HepG2 (cell line): Measurements from ENCODE around the gene RBMS2. TPM values are rescaled to one million over a fixed set of nuclear protein-coding genes. Genes with fewer than 3 reads are reported as not detected.

Source experiments
- ATAC-seq: fragments of 200-7000 bp; cut with Tn5 transposase; 3 replicates; pipeline ENCODE4 v1.9.1; 2020; ENCODE audit warnings: mild to moderate bottlenecking, moderate library complexity
- BruUV-seq: library from RNA; stranded (reverse); fragments of 400-500 nt; replicated peaks from 2 replicates; lab custom pipeline; 2021; lab: Mats Ljungman, UMichigan
- CTCF ChIA-PET: fragments of 300-600 bp; formaldehyde crosslinking; extraction: SDS; loops from one replicate; lab custom pipeline; 2021; ENCODE audit warnings: low total read pairs, inconsistent platforms, low intra/inter-chr PET ratio; lab: Yijun Ruan, JAX
- POLR2A ChIA-PET: fragments of 350-600 bp; sonication (Branson Sonifier 250); formaldehyde crosslinking; loops from one replicate; lab custom pipeline; 2020; ENCODE audit warnings: antibody characterized with exemption, inconsistent platforms; lab: Yijun Ruan, JAX
- DNase-seq: peaks from one replicate; pipeline ENCODE4 v3.0.0-alpha.2; 2015; ENCODE audit warnings: low spot score
- FAIRE-seq: peaks from 3 replicates; lab custom pipeline; 2011; peaks lifted over from hg19 to GRCh38; lab: Jason Lieb, UNC
- H2AFZ ChIP-seq: one replicate; pipeline ENCODE4 v1.6.1; 2011; ENCODE audit warnings: low read length, inconsistent platforms
- H3K27ac ChIP-seq: fragments of 300-600 bp; 3 replicates; pipeline ENCODE4 v1.8.0; 2011; ENCODE audit warnings: mixed run types, mild to moderate bottlenecking, mixed read lengths, low read length, inconsistent platforms; ENCODE audit not compliant: insufficient read depth; ENCODE audit errors: extremely low read length
- H3K27me3 ChIP-seq, 2 experiments: fragments of 200-600 bp in 1 of 2; 2 replicates in 1 of 2; 3 replicates in 1 of 2; pipeline versions ENCODE4 v1.6.0 to v1.8.0; 2011; ENCODE audit warnings: low read length in 2 of 2, mild to moderate bottlenecking in 2 of 2, moderate library complexity in 2 of 2, inconsistent platforms in 1 of 2; ENCODE audit not compliant: insufficient read depth in 2 of 2, control insufficient read depth in 1 of 2
- H3K36me3 ChIP-seq, 2 experiments: fragments of 200-600 bp in 1 of 2; replicated peaks in 1 of 2; 2 replicates in 1 of 2; 3 replicates in 1 of 2; pipeline versions ENCODE4 v1.5.1 to v1.8.0; 2011; ENCODE audit warnings: low read length in 2 of 2, inconsistent platforms in 1 of 2; ENCODE audit not compliant: insufficient read depth in 2 of 2, control insufficient read depth in 1 of 2
- H3K4me1 ChIP-seq: 2 replicates; pipeline ENCODE4 v1.5.1; 2012; ENCODE audit warnings: low read length, inconsistent platforms; ENCODE audit not compliant: insufficient read depth
- H3K4me2 ChIP-seq: 2 replicates; pipeline ENCODE4 v1.6.0; 2011; ENCODE audit warnings: low read depth, low read length, inconsistent platforms
- H3K4me3 ChIP-seq, 3 experiments: fragments of 200-600 bp in 1 of 3; sonication (generic), shearing (Covaris generic) in 1 of 3; replicated peaks in 1 of 3; 2 replicates each; pipeline ENCODE4 v1.5.1; 2011 to 2016; ENCODE audit warnings: low read length in 3 of 3, inconsistent platforms in 2 of 3, low read depth in 2 of 3, mild to moderate bottlenecking in 2 of 3, control low read depth in 1 of 3, mixed read lengths in 1 of 3; ENCODE audit not compliant: insufficient read depth in 1 of 3
- H3K79me2 ChIP-seq: one replicate; pipeline ENCODE4 v1.6.1; 2011; ENCODE audit warnings: low read length, inconsistent platforms; ENCODE audit not compliant: insufficient read depth
- H3K9ac ChIP-seq: 2 replicates; pipeline ENCODE4 v1.6.0; 2011; ENCODE audit warnings: mild to moderate bottlenecking, low read depth, low read length, inconsistent platforms; ENCODE audit not compliant: insufficient read depth
- H3K9me3 ChIP-seq: 2 replicates; pipeline ENCODE4 v1.5.1; 2012; ENCODE audit warnings: mild to moderate bottlenecking, low read length
- H4K20me1 ChIP-seq: 2 replicates; pipeline ENCODE4 v1.6.0; 2011; ENCODE audit warnings: inconsistent platforms, mild to moderate bottlenecking, low read length, moderate library complexity; ENCODE audit not compliant: insufficient read depth
- FOXJ3 ChIP-seq: sonication (generic); formaldehyde crosslinking; IDR thresholded peaks from 2 replicates; pipeline ENCODE4 v1.4.0; 2020; ENCODE audit warnings: missing genetic modification reagents, mild to moderate bottlenecking, borderline replicate concordance
- KDM5B ChIP-seq: sonication (generic); formaldehyde crosslinking; IDR thresholded peaks from 2 replicates; pipeline ENCODE4 v1.4.0; 2020; ENCODE audit warnings: missing genetic modification reagents, mild to moderate bottlenecking, borderline replicate concordance
- MTA1 ChIP-seq: sonication (generic); formaldehyde crosslinking; IDR thresholded peaks from 2 replicates; pipeline ENCODE4 v1.4.0; 2020; ENCODE audit warnings: missing genetic modification reagents, mild to moderate bottlenecking, borderline replicate concordance
- PRDM4 ChIP-seq: sonication (generic); formaldehyde crosslinking; IDR thresholded peaks from 2 replicates; pipeline ENCODE4 v1.9.0; 2021; ENCODE audit warnings: missing genetic modification reagents, borderline replicate concordance
- ZNF333 ChIP-seq: sonication (generic); formaldehyde crosslinking; IDR thresholded peaks from 2 replicates; pipeline ENCODE4 v1.4.0; 2020; ENCODE audit warnings: mild to moderate bottlenecking, missing genetic modification reagents, borderline replicate concordance
- ZNF362 ChIP-seq: sonication (generic); formaldehyde crosslinking; IDR thresholded peaks from 2 replicates; pipeline ENCODE4 v1.4.0; 2020; ENCODE audit warnings: missing genetic modification reagents, mild to moderate bottlenecking, borderline replicate concordance
- ZNF430 ChIP-seq: sonication (generic); formaldehyde crosslinking; IDR thresholded peaks from 2 replicates; pipeline ENCODE4 v1.9.0; 2021; ENCODE audit warnings: mild to moderate bottlenecking, missing genetic modification reagents
- ZNF530 ChIP-seq: sonication (generic); formaldehyde crosslinking; IDR thresholded peaks from 2 replicates; pipeline ENCODE4 v1.5.0; 2020; ENCODE audit warnings: low read depth, mild to moderate bottlenecking, missing genetic modification reagents
- WGBS: methylation state at CpG from one replicate; pipeline ENCODE4 v1.1.6; 2017; ENCODE audit warnings: low lambda C conversion rate; 5-methylcytosine and 5-hydroxymethylcytosine counted together
- in situ Hi-C: cut with HindIII; loops from 2 replicates; pipeline ENCODE4 v1.10.0; 2017; ENCODE audit warnings: low pct_unique_long_range_greater_than_20kb; ENCODE audit not compliant: extremely low pct_ligation_motif_present
- intact Hi-C: fragments of 100-400 bp; cut with micrococcal nuclease; formaldehyde crosslinking; loops from one replicate; pipeline ENCODE4 v1.10.0; 2022; ENCODE audit not compliant: unreplicated experiment
- polyA plus RNA-seq, 8 experiments: library from polyadenylated mRNA; depleted of rRNA in 3 of 8; stranded (reverse) in 7 of 8; unstranded in 1 of 8; fragments of >200 nt; fragmentation: Illumina TruSeq in 4 of 8; extraction: Trizol in 4 of 8; gene quantifications; 2 replicates each; pipeline versions ENCODE4 v1.2.1 to v1.2.3, GENCODE V29; 2011 to 2016; ENCODE audit warnings: low read depth in 4 of 8, missing spikeins in 1 of 8, mixed read lengths in 1 of 8; ENCODE audit not compliant: insufficient read depth in 1 of 8
- total RNA-seq, 5 experiments: library from RNA; depleted of rRNA; stranded (reverse); fragments of >200 nt; fragmentation: Illumina TruSeq; extraction: Trizol; gene quantifications; 2 replicates each; pipeline ENCODE4 v1.2.3, GENCODE V29; 2016; ENCODE audit warnings: low read depth in 1 of 5
- TF ChIP-seq, protein P1 (sequence below): sonication (generic); formaldehyde crosslinking; IDR thresholded peaks from 2 replicates; pipeline ENCODE4 v1.4.0; 2020; ENCODE audit warnings: missing genetic modification reagents, borderline replicate concordance
- TF ChIP-seq, protein P2 (sequence below): sonication (generic); formaldehyde crosslinking; IDR thresholded peaks from 2 replicates; pipeline ENCODE4 v1.4.0; 2020; ENCODE audit warnings: missing genetic modification reagents

RBMS2 gene
- total and polyA plus RNA-seq, 2 of the 13 experiments (the other 11 are each of a cell fraction or from before 2014, with no cell fraction given), result 0.53 to 7.4 TPM

DNA sequence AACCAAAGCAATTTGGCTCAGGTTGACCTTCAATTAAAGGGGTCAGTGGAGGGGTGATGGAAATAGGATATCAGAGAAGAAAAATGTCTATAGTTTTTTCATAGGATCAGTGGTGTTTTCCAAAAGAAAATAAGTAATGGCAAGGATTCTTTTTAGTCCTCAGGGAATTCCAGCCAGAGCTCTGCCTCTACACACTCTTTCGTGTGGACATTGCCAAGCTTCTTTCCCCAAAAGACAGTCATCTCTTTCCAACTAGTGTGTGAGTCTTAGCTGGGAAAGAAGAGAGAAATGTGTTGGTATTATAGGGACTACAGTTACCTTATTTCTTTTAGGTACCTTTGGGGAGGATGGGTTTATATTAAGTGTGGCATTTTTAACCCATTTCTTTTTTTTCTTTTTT is 46.5 kb downstream of the RBMS2 start:
- H3K27ac ChIP-seq, result no peak overlapping the region
- FAIRE-seq, result no peak
- H3K4me2 ChIP-seq, result no peak overlapping the region
- H3K79me2 ChIP-seq, result no peaks in the 10 kb centered on the region
- H2AFZ ChIP-seq, result no peak overlapping the region
- 88% methylated on average over 1 of the region's 1 CpG for WGBS
- no peak for DNase-seq
- H3K9me3 ChIP-seq, result no peaks in the 10 kb centered on the region
- in situ Hi-C loops, result no loop called here
- no peaks in the 10 kb centered on the region for H3K27me3 ChIP-seq
- no peak overlapping the region for H3K9ac ChIP-seq
- no peak for ATAC-seq
- no peaks in the 10 kb centered on the region for H4K20me1 ChIP-seq
- BruUV-seq, result no TSS peak
- TF ChIP-seq ZNF430 (CRISPR knock-in tag), result no peak
- no peaks in the 10 kb centered on the region for H3K36me3 ChIP-seq
- intact Hi-C loops, result no loop called here
- no peak overlapping the region for H3K4me3 ChIP-seq
- ChIA-PET CTCF (no interaction called here), POLR2A (no interaction called here)
- peaks cover 37% of the 10 kb centered on the region for H3K4me1 ChIP-seq

DNA sequence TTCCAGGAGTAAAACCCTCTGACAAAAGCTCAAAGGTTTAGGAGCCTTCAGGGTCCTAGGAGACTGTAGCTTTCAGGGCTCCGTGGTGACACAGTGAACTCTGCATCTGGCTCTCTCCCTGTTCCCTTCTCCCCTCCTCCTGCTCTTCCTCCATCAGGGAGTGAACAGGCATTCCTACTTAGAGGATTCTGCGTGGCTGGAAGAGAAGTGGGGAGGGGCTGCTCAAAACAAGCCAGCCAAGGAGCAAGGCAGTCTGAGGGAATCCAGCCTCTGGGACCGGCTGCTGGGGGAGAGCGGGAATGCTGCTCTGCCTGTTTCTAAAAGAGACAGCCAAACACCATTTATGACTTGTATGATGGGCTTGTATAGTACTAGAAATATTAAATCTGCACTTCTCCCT is 49.5 kb downstream of the RBMS2 start:
- in situ Hi-C loops, result loop anchor here (10.0 kb wide), 1 partner anchor 56 kb away; no protein-coding TSS in a partner anchor
- intact Hi-C loops, result no loop called here
- Histone ChIP-seq H3K27ac (no peak overlapping the region), H3K27me3 (no peaks in the 10 kb centered on the region), H3K9me3 (no peaks in the 10 kb centered on the region), H4K20me1 (no peaks in the 10 kb centered on the region), H3K79me2 (no peaks in the 10 kb centered on the region), H3K9ac (no peak overlapping the region), H3K36me3 (no peaks in the 10 kb centered on the region), H3K4me1 (peaks cover 26% of the 10 kb centered on the region), H3K4me3 (no peak overlapping the region), H3K4me2 (no peak overlapping the region), H2AFZ (no peak overlapping the region)
- ChIA-PET POLR2A (no interaction called here), CTCF (interaction anchor here (4.7 kb wide), 1 partner anchor 57 kb away, joined by 36 read pairs; no protein-coding TSS in a partner anchor)
- BruUV-seq, result no TSS peak
- WGBS, result 83% methylated on average over 4 of the region's 4 CpGs
- ATAC-seq, result no peak
- no peak for DNase-seq
- FAIRE-seq, result no peak
- no peak for TF ChIP-seq ZNF530
- TF ChIP-seq KDM5B (CRISPR knock-in tag), result no peak
- TF ChIP-seq ZNF362 (CRISPR knock-in tag), result no peak
- TF ChIP-seq, protein P1, sequence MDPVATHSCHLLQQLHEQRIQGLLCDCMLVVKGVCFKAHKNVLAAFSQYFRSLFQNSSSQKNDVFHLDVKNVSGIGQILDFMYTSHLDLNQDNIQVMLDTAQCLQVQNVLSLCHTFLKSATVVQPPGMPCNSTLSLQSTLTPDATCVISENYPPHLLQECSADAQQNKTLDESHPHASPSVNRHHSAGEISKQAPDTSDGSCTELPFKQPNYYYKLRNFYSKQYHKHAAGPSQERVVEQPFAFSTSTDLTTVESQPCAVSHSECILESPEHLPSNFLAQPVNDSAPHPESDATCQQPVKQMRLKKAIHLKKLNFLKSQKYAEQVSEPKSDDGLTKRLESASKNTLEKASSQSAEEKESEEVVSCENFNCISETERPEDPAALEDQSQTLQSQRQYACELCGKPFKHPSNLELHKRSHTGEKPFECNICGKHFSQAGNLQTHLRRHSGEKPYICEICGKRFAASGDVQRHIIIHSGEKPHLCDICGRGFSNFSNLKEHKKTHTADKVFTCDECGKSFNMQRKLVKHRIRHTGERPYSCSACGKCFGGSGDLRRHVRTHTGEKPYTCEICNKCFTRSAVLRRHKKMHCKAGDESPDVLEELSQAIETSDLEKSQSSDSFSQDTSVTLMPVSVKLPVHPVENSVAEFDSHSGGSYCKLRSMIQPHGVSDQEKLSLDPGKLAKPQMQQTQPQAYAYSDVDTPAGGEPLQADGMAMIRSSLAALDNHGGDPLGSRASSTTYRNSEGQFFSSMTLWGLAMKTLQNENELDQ (CRISPR knock-in tag), result no peak
- no peak for TF ChIP-seq MTA1 (CRISPR knock-in tag)
- no peak for TF ChIP-seq ZNF333 (CRISPR knock-in tag)
- TF ChIP-seq PRDM4 (CRISPR knock-in tag), result no peak
- TF ChIP-seq, protein P2, sequence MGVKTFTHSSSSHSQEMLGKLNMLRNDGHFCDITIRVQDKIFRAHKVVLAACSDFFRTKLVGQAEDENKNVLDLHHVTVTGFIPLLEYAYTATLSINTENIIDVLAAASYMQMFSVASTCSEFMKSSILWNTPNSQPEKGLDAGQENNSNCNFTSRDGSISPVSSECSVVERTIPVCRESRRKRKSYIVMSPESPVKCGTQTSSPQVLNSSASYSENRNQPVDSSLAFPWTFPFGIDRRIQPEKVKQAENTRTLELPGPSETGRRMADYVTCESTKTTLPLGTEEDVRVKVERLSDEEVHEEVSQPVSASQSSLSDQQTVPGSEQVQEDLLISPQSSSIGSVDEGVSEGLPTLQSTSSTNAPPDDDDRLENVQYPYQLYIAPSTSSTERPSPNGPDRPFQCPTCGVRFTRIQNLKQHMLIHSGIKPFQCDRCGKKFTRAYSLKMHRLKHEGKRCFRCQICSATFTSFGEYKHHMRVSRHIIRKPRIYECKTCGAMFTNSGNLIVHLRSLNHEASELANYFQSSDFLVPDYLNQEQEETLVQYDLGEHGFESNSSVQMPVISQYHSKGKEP (CRISPR knock-in tag), result no peak
- TF ChIP-seq FOXJ3, result no peak
